Ectodermal cell (in vitro differentiated cells): ENCODE data around the gene SLC31A2.

Source experiments
- H3K27ac ChIP-seq: 2 replicates; pipeline ENCODE4 v1.7.0; 2013; ENCODE audit warnings: mild to moderate bottlenecking, low read depth, low read length; ENCODE audit not compliant: insufficient read depth, poor library complexity, severe bottlenecking
- H3K27me3 ChIP-seq: 2 replicates; pipeline ENCODE4 v1.7.0; 2013; ENCODE audit warnings: mild to moderate bottlenecking, low read length; ENCODE audit not compliant: insufficient read depth, control insufficient read depth, poor library complexity, severe bottlenecking
- H3K36me3 ChIP-seq: one replicate; pipeline ENCODE4 v1.7.0; 2013; ENCODE audit warnings: low read length; ENCODE audit not compliant: control insufficient read depth, insufficient read depth
- H3K4me1 ChIP-seq: one replicate; pipeline ENCODE4 v1.7.0; 2013; ENCODE audit warnings: low read length; ENCODE audit not compliant: control insufficient read depth, insufficient read depth
- H3K4me3 ChIP-seq: 2 replicates; pipeline ENCODE4 v1.7.0; 2013; ENCODE audit warnings: low read depth, low read length, control low read depth; ENCODE audit not compliant: insufficient read depth
- H3K9me3 ChIP-seq: 2 replicates; pipeline ENCODE4 v1.7.0; 2013; ENCODE audit warnings: mild to moderate bottlenecking, low read length, moderate library complexity; ENCODE audit not compliant: control insufficient read depth
- WGBS, 2 experiments: methylation state at CpG; one replicate each; pipeline ENCODE4 v1.1.7; 2013; ENCODE audit warnings: missing lambda C conversion rate in 2 of 2; 5-methylcytosine and 5-hydroxymethylcytosine counted together

SLC31A2 gene

GRCh38 chr9:113184539-113184938 lies 33.7 kb downstream of the SLC31A2 start:
- Histone ChIP-seq H3K4me1 (no peaks in the 10 kb centered on the region), H3K9me3 (no peaks in the 10 kb centered on the region), H3K36me3 (peaks cover 24% of the 10 kb centered on the region), H3K27me3 (no peaks in the 10 kb centered on the region), H3K4me3 (no peak overlapping the region), H3K27ac (no peak overlapping the region)
- WGBS, 2 experiments: 87 to 93% methylated on average over 2 of the region's 2 CpGs

- 92 to 95% methylated on average over 4 of the region's 4 CpGs for WGBS, 2 experiments
- Histone ChIP-seq H3K9me3 (no peaks in the 10 kb centered on the region), H3K27me3 (no peaks in the 10 kb centered on the region), H3K36me3 (peaks cover 24% of the 10 kb centered on the region), H3K4me3 (no peak overlapping the region), H3K4me1 (no peaks in the 10 kb centered on the region), H3K27ac (no peak overlapping the region)
Measured at GRCh38 chr9:113185271-113185670, 34.5 kb downstream of the SLC31A2 start.

GRCh38 chr9:113186137-113186755 lies 35.4 kb downstream of the SLC31A2 start:
- no peak overlapping the region for H3K27ac ChIP-seq
- H3K27me3 ChIP-seq: no peaks in the 10 kb centered on the region
- peaks cover 24% of the 10 kb centered on the region for H3K36me3 ChIP-seq
- H3K9me3 ChIP-seq: no peaks in the 10 kb centered on the region
- WGBS, 2 experiments: 95 to 97% methylated on average over 7 of the region's 7 CpGs
- no peak overlapping the region for H3K4me3 ChIP-seq
- no peaks in the 10 kb centered on the region for H3K4me1 ChIP-seq

GRCh38 chr9:113187929-113188595 lies 37.3 kb downstream of the SLC31A2 start:
- Histone ChIP-seq H3K27ac (no peak overlapping the region), H3K27me3 (no peaks in the 10 kb centered on the region), H3K4me1 (no peaks in the 10 kb centered on the region), H3K9me3 (no peaks in the 10 kb centered on the region), H3K4me3 (no peak overlapping the region), H3K36me3 (peaks cover 19% of the 10 kb centered on the region)
- 94 to 97% methylated on average over 9 of the region's 9 CpGs for WGBS, 2 experiments

- H3K4me1 ChIP-seq: no peaks in the 10 kb centered on the region
- no peaks in the 10 kb centered on the region for H3K9me3 ChIP-seq
- WGBS, 2 experiments: 78 to 88% methylated on average over 1 of the region's 2 CpGs
- H3K27me3 ChIP-seq: no peaks in the 10 kb centered on the region
- peaks cover 10% of the 10 kb centered on the region for H3K36me3 ChIP-seq
- no peak overlapping the region for H3K4me3 ChIP-seq
- H3K27ac ChIP-seq: no peak overlapping the region
Measured at GRCh38 chr9:113192455-113192854, 41.6 kb downstream of the SLC31A2 start.

- WGBS, 2 experiments: 93 to 98% methylated on average over 4 of the region's 4 CpGs
Measured at GRCh38 chr9:113199683-113200329, 49.0 kb downstream of the SLC31A2 start.

GRCh38 chr9:113205432-113205831 lies 54.6 kb downstream of the SLC31A2 start:
- H3K27ac ChIP-seq: no peak overlapping the region
- H3K4me1 ChIP-seq: no peaks in the 10 kb centered on the region
- no peaks in the 10 kb centered on the region for H3K27me3 ChIP-seq
- H3K4me3 ChIP-seq: no peak overlapping the region
- WGBS, 2 experiments: 93 to 95% methylated on average over 2 of the region's 2 CpGs
- H3K9me3 ChIP-seq: no peaks in the 10 kb centered on the region
- peaks cover 17% of the 10 kb centered on the region for H3K36me3 ChIP-seq

More at GRCh38 chr9:113199683-113200329, 49.0 kb downstream of the SLC31A2 start:
- Histone ChIP-seq H3K27ac (no peak overlapping the region), H3K9me3 (no peaks in the 10 kb centered on the region), H3K36me3 (peaks cover 8% of the 10 kb centered on the region), H3K4me3 (no peak overlapping the region), H3K4me1 (no peaks in the 10 kb centered on the region), H3K27me3 (no peaks in the 10 kb centered on the region)

- Histone ChIP-seq H3K4me1 (no peaks in the 10 kb centered on the region), H3K36me3 (peaks cover 17% of the 10 kb centered on the region), H3K4me3 (no peak overlapping the region), H3K27me3 (no peaks in the 10 kb centered on the region), H3K9me3 (no peaks in the 10 kb centered on the region), H3K27ac (no peak overlapping the region)
- WGBS, 2 experiments: no CpG with 5 or more reads among the region's 1 CpG
Measured at GRCh38 chr9:113205861-113206260, 55.1 kb downstream of the SLC31A2 start.

- no peaks in the 10 kb centered on the region for H3K27me3 ChIP-seq
- WGBS, 2 experiments: 93 to 95% methylated on average over 10 of the region's 10 CpGs
- no peaks in the 10 kb centered on the region for H3K9me3 ChIP-seq
- peaks cover 11% of the 10 kb centered on the region for H3K36me3 ChIP-seq
- H3K27ac ChIP-seq: no peak overlapping the region
- no peak overlapping the region for H3K4me3 ChIP-seq
- H3K4me1 ChIP-seq: no peaks in the 10 kb centered on the region
Measured at GRCh38 chr9:113210815-113211214, 60.0 kb downstream of the SLC31A2 start.
